Measurements from ENCODE around the gene EXPH5.

The EXPH5 gene

GRCh38 chr11:108518581-108518980, 75.0 kb downstream of the EXPH5 start:
- no peak for DNase-seq (ENCODE audit: low read depth, low spot score)

- DNase-seq (ENCODE audit: low read depth, low spot score), result no peak
Measured at GRCh38 chr11:108516125-108516524, 77.4 kb downstream of the EXPH5 start.

DNA sequence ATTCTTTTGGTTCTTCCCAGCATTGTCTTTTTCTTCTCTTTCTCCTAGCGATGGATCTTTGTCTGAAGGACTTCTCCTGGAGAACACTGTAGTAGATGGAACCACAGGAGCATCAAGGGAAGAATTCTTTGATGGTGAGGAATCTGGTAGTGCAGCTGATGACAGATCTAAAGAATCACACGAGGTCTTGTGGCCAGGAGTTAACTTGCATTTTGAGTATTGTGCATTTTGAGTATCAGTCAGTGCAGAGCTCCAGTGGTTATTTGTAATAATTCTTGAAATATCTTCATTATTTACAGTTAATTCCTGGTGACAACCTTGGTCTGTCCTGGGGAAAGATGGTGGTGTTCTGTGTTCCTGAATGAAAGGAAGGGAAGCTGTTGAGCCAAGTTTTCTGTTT, 80.9 kb downstream of the EXPH5 start:
- DNase-seq (ENCODE audit: low read depth, low spot score), result no peak

DNA sequence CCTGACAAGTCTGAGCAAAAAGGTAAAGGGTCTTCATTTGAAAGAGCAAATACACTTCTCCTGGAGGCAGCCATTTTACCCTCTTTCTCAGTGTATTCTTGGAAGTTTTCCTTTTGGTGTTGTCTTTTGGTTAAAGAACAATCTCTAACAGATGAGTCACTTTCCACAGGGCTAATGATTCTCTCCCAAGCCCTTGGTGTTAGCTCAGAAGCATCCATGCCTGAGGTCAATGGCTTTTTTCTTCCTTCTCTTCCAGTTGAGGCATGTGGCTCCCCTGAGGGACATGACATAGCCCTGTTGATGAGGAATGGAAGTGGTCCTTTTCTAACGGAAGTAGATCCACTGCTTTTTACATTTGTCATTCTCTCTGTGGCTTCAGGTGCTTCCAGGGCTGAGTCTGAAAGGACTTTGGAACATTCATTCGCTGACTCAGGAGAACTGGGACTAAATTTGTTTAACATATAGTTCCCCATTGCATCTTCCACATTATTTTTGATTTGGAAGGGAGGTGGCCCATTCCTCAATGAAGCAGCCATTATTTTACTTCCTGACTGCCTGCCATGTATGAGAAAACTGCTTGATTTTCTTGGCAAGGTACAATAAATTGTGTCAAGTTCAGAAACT, 81.6 kb downstream of the EXPH5 start:
- DNase-seq (ENCODE audit: low read depth, low spot score), result peak; percentile 81

DNA sequence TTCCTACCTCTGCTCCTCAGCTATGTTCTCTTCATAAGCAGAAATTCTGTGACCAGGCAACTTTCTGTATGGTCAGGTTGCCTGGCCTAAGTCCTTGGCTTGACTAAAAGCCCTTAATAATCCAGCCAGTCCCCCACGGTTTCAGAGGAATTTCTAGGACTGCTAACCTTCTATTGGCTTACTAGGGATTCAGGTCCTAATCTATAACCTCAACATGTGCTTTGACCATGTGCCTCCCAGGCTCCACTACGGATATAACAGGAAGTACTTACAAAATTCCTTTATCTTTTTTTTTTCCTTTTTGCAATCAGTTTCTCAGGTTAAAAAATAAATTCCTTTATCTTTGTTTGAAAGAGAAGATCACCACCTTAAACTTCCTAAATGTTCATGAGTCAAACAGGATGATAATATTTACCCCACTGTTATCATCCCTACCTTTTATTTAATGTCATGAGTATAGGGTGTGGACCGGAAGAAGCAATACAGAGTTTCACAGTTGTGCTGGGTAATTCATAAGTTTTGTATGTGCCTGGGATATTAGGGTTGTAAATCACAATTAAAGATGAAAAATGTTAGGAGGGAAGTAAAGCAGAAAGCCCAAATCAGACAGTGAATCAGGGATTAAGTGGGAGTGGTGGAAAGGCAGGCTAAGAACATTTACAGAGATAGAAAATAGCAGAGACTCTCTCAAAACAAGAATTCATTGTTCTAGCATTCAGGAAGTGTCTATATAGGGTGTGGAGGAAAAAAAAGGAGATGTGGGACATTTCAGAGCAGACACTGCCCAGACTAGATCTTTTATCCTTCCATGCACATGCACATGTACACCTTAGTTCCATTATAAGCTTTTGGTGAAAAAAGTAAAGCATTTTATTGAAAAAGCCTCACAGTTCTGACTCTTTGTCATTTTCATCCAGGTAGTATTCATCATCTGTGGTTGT, 84.6 kb downstream of the EXPH5 start:
- DNase-seq (ENCODE audit: low read depth, low spot score), result no peak

GRCh38 chr11:108501396-108501795, 92.2 kb downstream of the EXPH5 start:
- peak; percentile 27 for DNase-seq (ENCODE audit: low read depth, low spot score)

DNA sequence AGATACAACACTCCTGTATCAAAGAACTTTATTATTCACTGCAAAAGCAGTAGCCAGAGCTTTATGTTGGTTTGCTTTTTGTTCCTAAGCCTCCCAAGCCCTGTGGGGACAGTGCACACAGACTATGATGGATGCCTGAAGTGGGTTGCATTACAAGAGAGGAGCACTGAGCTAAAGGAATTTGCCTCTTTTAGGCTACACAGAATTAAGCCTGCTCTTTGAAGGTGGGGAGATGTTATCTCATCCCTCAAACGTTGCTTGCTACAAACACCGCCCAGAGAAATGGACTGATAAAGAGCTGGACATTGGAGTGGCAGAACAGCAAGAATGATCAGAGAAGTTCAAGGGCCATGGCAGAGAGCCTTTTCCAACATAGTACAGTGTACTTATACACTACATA, 92.8 kb downstream of the EXPH5 start:
- DNase-seq (ENCODE audit: low read depth, low spot score), result no peak

DNA sequence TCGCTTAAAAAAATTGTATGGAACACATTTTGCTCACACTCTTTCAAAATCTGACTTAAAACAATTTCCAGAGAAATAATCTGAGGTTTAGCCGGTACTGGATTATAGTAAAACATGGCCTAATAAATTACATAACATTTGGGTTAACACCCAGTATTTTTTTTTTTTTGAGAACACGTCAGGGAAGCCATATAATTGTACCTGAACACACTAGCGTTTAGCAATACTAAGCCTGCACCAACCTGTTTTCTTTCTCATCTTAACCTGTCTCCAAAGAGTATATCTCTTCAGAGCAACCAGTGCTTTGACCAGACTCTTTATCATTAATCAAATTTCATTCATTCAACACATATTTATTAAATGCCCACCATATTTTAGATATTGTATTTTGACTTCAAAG, 93.4 kb downstream of the EXPH5 start:
- no peak for DNase-seq (ENCODE audit: low read depth, low spot score)

GRCh38 chr11:108498816-108499408, 94.7 kb downstream of the EXPH5 start:
- DNase-seq (ENCODE audit: low read depth, low spot score), result no peak

GRCh38 chr11:108498046-108498815, 95.3 kb downstream of the EXPH5 start, which contains the start of gene POGLUT3:
Gene POGLUT3 (minus strand): TSS chr11:108498384. CDS start chr11:108498366, 18 bp downstream.
- peak; percentile 81 for DNase-seq (ENCODE audit: low read depth, low spot score)

DNA sequence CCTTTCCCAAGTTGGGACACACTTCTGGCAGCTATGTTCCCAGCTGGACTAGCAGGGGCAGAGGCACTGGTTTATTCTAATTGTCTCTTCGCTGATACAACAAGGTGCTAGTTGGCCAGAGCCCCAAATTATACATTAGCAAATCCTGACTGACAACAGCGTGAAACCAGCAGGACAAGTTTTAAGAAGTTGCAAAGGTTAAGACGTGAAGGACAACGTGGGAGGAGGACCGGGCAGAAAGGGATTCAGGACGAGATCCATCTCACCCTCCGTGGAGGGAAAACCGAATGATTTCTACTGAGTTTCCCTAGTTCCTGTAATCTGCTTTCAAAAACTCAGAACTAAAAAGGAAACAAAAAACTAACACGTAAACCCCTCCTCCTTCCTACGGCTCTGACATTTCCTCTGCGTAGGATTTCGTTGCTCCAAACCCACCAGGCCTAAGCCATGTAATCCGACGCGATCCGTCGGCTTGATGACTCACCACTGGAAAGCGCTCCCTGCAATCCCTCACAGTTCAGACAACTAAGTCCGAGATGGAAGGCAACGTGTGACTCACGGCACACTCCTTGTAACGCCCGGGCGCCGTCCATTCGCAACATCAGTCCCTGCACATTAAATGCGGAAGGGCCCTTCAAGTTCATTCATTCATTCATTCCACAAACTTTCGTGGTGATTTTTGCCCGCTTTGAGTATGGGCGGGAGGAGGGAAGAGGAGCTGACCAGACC, 96.1 kb downstream of the EXPH5 start:
- DNase-seq (ENCODE audit: low read depth, low spot score), result peak; percentile 98

GRCh38 chr11:108496643-108497256, 96.8 kb downstream of the EXPH5 start:
- DNase-seq (ENCODE audit: low read depth, low spot score), result peak; percentile 31

- no peak for DNase-seq (ENCODE audit: low read depth, low spot score)
Measured at GRCh38 chr11:108495326-108495725, 98.2 kb downstream of the EXPH5 start.

DNA sequence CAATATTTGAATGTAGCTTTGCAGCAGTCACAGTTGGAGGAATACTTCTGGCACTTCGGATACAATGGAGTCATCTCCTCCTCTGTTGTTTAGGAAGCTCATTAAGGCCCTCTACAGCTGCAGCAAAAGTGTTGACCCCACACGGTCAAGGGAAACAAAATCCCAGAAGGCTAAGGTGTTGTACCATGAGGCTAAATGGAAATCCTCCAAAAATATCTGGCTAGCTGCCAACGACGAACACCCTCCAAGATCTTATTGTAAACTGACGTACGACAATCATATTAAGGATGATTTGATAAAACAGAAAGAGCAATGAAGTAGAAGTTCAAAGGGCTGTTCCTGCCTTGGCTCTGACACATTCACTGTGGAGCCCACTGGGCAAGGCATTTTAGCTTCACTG, 99.4 kb downstream of the EXPH5 start:
- DNase-seq (ENCODE audit: low read depth, low spot score), result no peak

DNA sequence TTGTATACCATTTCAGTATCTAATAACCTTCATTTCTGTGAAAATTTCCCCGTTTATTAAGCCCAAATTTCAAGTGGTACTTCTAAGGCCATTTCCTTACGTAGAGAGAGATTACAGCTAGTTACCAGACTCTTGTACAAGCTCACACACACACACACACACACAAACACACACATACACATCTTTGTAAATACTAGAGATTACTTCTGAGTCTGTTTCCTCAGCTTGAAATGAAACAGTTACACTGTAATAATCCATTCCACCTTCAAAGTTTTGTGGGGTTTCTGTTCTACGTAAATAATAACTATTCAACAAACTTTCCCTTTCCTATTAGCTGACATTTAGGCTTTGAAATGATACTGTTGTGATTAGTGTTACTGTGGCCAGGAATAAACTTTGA, 101.6 kb downstream of the EXPH5 start:
- DNase-seq (ENCODE audit: low read depth, low spot score), result no peak

DNA sequence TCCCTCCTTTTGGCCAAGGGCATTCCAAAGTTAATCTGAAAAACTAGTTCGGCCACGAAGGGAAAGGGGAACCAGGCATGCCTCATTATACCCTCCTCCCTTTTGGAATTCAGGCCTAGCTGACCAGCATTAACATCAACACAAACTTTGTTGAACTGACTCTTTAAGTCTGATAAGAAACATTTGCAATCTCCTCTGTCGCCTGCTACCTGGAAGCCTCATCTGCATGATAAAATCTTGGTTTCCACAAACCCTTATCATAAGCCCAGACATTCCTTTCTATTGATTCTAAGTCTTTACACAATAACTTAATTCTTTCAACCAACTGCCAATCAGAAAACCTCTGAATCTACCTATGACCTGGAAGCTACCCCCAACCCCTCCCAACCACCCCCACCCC, 106.7 kb downstream of the EXPH5 start:
- DNase-seq (ENCODE audit: low read depth, low spot score), result no peak

DNA sequence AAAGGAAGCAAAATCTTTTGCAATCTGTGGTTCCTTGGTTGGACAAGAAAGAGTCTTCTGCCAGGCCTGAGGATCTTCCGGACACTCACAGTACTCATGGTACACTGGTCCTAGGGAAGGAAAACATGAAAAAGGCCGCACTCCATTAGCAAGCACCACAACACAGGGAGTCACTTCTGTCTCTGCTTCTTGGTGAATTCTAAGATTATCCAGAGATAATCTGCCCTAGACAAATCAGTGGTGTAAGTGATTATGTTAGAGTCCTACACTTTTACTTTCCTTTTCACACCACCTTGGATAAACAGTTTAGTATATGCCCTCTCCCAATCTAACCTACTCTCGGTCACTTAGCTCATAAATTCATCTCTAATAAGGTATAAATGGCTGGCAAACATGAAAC, 107.2 kb downstream of the EXPH5 start:
- DNase-seq (ENCODE audit: low read depth, low spot score), result no peak

DNA sequence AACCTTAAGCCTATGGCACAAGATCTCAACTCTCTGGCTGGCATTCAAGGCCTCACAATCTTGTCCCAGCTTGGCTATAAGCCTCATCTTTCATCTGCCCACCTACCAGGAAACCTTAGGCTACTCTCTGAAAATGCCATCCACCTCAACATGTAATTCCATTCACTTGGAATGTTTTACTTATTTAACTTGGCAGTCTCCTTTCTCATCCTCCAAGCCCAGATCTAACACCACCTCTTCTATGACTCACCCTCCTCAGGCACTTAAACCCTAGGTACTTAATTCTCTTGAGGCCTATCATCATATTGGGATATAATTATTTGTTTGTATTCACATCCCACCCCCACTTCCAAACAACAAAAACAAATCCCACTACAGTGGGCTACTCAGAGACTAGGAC, 110.4 kb downstream of the EXPH5 start:
- DNase-seq (ENCODE audit: low read depth, low spot score), result peak; percentile 62

- DNase-seq (ENCODE audit: low read depth, low spot score), result no peak
Measured at GRCh38 chr11:108474664-108475463, 118.7 kb downstream of the EXPH5 start.

- DNase-seq (ENCODE audit: low read depth, low spot score), result no peak
Measured at GRCh38 chr11:108472681-108473080, 120.9 kb downstream of the EXPH5 start.
